Esophagus squamous epithelium (tissue), 4 donors: ENCODE data around the gene RSPH9.
A peak's percentile ranks its signal among the peaks of the same experiment; 100 is the strongest.

Experiments
- POLR2A ChIP-seq, 4 donors: fragments of 450-650 bp; IDR thresholded peaks; one replicate each; pipeline ENCODE4 v1.6.1; 2017; ENCODE audit warnings: antibody characterized with exemption in 4 of 4, mild to moderate bottlenecking in 4 of 4, moderate library complexity in 3 of 4
- TF ChIP-seq, protein P1 (sequence below), 6 experiments: fragments of 450-650 bp in 4 of 6; fragments of 200-600 bp in 2 of 6; sonication (generic) in 2 of 6; IDR thresholded peaks; one replicate each; pipeline ENCODE4 v1.5.1; 2016 to 2019; ENCODE audit warnings: antibody characterized with exemption in 6 of 6, mild to moderate bottlenecking in 4 of 6, moderate library complexity in 4 of 6

DNA sequence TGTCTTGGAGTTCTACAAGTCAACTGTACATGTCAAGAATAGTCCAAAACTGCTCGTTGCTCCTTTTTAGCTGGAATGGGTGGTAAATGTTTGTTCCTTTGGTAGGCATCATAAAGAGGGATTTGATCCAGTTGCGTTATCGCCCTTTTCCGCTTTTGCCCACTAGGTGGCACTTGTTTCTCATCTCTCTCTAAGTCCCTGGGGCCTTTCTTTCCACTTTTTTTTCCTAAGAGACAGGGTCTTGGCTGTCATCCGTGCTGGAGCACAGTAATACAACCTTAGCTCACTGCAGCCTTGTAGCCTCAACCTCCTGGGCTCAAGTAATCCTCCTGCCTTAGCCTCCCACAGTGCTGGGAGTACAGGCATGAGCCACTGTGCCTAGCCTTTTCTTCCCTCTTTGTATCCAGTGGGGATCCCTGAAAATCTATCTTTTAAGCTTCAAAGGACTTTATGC, 36.5 kb upstream of the RSPH9 start:
- TF ChIP-seq, protein P1, sequence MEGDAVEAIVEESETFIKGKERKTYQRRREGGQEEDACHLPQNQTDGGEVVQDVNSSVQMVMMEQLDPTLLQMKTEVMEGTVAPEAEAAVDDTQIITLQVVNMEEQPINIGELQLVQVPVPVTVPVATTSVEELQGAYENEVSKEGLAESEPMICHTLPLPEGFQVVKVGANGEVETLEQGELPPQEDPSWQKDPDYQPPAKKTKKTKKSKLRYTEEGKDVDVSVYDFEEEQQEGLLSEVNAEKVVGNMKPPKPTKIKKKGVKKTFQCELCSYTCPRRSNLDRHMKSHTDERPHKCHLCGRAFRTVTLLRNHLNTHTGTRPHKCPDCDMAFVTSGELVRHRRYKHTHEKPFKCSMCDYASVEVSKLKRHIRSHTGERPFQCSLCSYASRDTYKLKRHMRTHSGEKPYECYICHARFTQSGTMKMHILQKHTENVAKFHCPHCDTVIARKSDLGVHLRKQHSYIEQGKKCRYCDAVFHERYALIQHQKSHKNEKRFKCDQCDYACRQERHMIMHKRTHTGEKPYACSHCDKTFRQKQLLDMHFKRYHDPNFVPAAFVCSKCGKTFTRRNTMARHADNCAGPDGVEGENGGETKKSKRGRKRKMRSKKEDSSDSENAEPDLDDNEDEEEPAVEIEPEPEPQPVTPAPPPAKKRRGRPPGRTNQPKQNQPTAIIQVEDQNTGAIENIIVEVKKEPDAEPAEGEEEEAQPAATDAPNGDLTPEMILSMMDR (IDR thresholded peaks at IDR 0.05): peak; percentile 57 to 83 (median 68)
- TF ChIP-seq POLR2A (IDR thresholded peaks at IDR 0.05): no peak
